Loucy (cell line): ENCODE data around the gene FAM24B.

Experiments used
- H2AFZ ChIP-seq: fragments of 200-600 bp; sonication (generic); 2 replicates; pipeline ENCODE4 v1.6.0; 2016; ENCODE audit warnings: antibody characterized with exemption, mild to moderate bottlenecking, low read length, moderate library complexity
- H3F3A ChIP-seq: fragments of 200-600 bp; 2 replicates; pipeline ENCODE4 v1.6.0; 2016; ENCODE audit warnings: antibody characterized with exemption, low read depth, mild to moderate bottlenecking
- H3K27me3 ChIP-seq: fragments of 200-600 bp; sonication (generic); 2 replicates; pipeline ENCODE4 v1.6.1; 2014; ENCODE audit warnings: low read length, mild to moderate bottlenecking; ENCODE audit not compliant: insufficient read depth, poor library complexity, severe bottlenecking
- H3K36me3 ChIP-seq: fragments of 200-600 bp; sonication (generic); 2 replicates; pipeline ENCODE4 v1.6.1; 2016; ENCODE audit warnings: low read length; ENCODE audit not compliant: insufficient read depth
- H3K4me1 ChIP-seq: fragments of 200-600 bp; sonication (generic); 2 replicates; pipeline ENCODE4 v1.5.1; 2014; ENCODE audit warnings: low read length, mild to moderate bottlenecking; ENCODE audit not compliant: insufficient read depth, poor library complexity, severe bottlenecking
- H3K4me2 ChIP-seq: fragments of 200-600 bp; sonication (generic); 2 replicates; pipeline ENCODE4 v1.6.0; 2014; ENCODE audit warnings: antibody characterized with exemption, low read length, low read depth, mild to moderate bottlenecking; ENCODE audit not compliant: poor library complexity, severe bottlenecking
- H3K4me3 ChIP-seq: fragments of 200-600 bp; sonication (generic); 2 replicates; pipeline ENCODE4 v1.5.1; 2014; ENCODE audit warnings: low read length, mild to moderate bottlenecking, mixed read lengths; ENCODE audit not compliant: poor library complexity, severe bottlenecking
- H3K79me2 ChIP-seq: fragments of 200-600 bp; sonication (generic); 2 replicates; pipeline ENCODE4 v1.6.1; 2014; ENCODE audit warnings: low read length; ENCODE audit not compliant: insufficient read depth
- H3K9ac ChIP-seq: fragments of 200-600 bp; sonication (generic); 2 replicates; pipeline ENCODE4 v1.6.0; 2014; ENCODE audit warnings: mild to moderate bottlenecking, low read depth, low read length, moderate library complexity; ENCODE audit not compliant: poor library complexity, severe bottlenecking
- H3K9me2 ChIP-seq: fragments of 200-600 bp; sonication (generic); replicated peaks from 2 replicates; pipeline ENCODE4 v1.6.1; 2016; ENCODE audit warnings: low read depth, low read length, mixed read lengths
- H3K9me3 ChIP-seq: fragments of 200-600 bp; sonication (generic); 2 replicates; pipeline ENCODE4 v1.6.1; 2014; ENCODE audit warnings: mild to moderate bottlenecking, antibody characterized with exemption, low read length, low read depth; ENCODE audit not compliant: insufficient read depth
- H4K20me1 ChIP-seq: fragments of 200-600 bp; sonication (generic); 2 replicates; pipeline ENCODE4 v1.6.0; 2014; ENCODE audit warnings: antibody characterized with exemption, low read length, mild to moderate bottlenecking; ENCODE audit not compliant: insufficient read depth, poor library complexity, severe bottlenecking
- EZH2phosphoT487 ChIP-seq: fragments of 200-600 bp; IDR thresholded peaks from 2 replicates; pipeline ENCODE4 v1.6.1; 2018; ENCODE audit warnings: antibody characterized with exemption, mild to moderate bottlenecking, moderate library complexity, borderline replicate concordance
- TF ChIP-seq, protein P1 (sequence below): fragments of 200-600 bp; sonication (generic); conservative IDR thresholded peaks from 2 replicates; pipeline ENCODE4 v1.5.1; 2014; ENCODE audit warnings: mild to moderate bottlenecking, antibody characterized with exemption, low read length

Gene FAM24B

DNA sequence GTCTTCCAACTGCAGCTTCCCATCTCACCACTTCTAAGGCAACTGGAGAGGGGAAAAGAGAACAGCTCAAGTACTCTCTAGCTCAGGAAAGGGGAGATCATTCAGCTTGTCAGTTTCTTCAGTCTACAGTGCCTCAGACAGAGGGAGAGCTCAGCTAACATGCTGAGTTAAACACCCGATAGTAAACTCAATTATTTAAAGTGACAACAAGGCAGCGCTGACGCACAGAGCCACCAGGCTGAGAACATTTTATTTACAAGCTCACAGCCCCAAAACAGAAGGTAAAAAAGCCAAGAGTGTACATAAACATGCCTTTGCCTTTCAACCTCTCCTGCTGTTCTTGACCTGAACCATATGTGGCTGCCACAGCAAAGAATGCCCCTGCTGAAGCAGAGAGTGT lies 23.6 kb downstream of the FAM24B start:
- H3K4me3 ChIP-seq: no peak overlapping the region
- no peaks in the 10 kb centered on the region for H3K9me3 ChIP-seq
- no peaks in the 10 kb centered on the region for H3F3A ChIP-seq
- H3K9ac ChIP-seq: no peak overlapping the region
- H3K4me2 ChIP-seq: no peak overlapping the region
- H3K27me3 ChIP-seq: no peaks in the 10 kb centered on the region
- no peaks in the 10 kb centered on the region for H3K9me2 ChIP-seq
- peaks cover 65% of the 10 kb centered on the region for H3K36me3 ChIP-seq
- H3K4me1 ChIP-seq: no peaks in the 10 kb centered on the region
- no peak overlapping the region for H2AFZ ChIP-seq
- TF ChIP-seq, protein P1, sequence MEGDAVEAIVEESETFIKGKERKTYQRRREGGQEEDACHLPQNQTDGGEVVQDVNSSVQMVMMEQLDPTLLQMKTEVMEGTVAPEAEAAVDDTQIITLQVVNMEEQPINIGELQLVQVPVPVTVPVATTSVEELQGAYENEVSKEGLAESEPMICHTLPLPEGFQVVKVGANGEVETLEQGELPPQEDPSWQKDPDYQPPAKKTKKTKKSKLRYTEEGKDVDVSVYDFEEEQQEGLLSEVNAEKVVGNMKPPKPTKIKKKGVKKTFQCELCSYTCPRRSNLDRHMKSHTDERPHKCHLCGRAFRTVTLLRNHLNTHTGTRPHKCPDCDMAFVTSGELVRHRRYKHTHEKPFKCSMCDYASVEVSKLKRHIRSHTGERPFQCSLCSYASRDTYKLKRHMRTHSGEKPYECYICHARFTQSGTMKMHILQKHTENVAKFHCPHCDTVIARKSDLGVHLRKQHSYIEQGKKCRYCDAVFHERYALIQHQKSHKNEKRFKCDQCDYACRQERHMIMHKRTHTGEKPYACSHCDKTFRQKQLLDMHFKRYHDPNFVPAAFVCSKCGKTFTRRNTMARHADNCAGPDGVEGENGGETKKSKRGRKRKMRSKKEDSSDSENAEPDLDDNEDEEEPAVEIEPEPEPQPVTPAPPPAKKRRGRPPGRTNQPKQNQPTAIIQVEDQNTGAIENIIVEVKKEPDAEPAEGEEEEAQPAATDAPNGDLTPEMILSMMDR: no peak
- TF ChIP-seq EZH2phosphoT487: no peak
- H3K79me2 ChIP-seq: peaks cover 53% of the 10 kb centered on the region
- H4K20me1 ChIP-seq: peaks cover 42% of the 10 kb centered on the region

DNA sequence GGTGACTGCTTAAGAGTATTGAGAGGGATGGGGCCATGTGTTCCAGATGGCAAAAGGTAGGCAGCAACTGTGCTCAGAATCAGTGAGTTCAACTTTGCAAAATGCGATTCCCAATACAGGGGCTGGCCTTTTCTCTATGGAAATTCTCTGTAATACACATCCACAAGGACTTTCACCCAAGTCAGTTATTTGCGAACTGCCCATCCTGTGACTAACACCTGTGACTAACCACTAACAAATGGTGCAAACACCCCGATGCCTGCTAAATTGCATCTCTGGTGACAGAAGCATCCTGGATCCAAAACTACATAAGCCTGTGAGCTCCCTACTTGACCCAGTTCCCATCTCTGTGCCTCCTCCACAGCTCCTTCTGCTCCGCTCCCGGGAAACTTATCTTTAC lies 24.7 kb downstream of the FAM24B start:
- Histone ChIP-seq H3F3A (no peaks in the 10 kb centered on the region), H3K9me2 (no peaks in the 10 kb centered on the region), H3K36me3 (peaks cover 76% of the 10 kb centered on the region), H3K4me3 (no peak overlapping the region), H3K27me3 (no peaks in the 10 kb centered on the region), H4K20me1 (peaks cover 40% of the 10 kb centered on the region), H3K79me2 (peaks cover 48% of the 10 kb centered on the region), H3K4me1 (no peaks in the 10 kb centered on the region), H3K4me2 (no peak overlapping the region), H3K9ac (no peak overlapping the region), H3K9me3 (no peaks in the 10 kb centered on the region), H2AFZ (no peak overlapping the region)
- no peak for TF ChIP-seq EZH2phosphoT487
- TF ChIP-seq, protein P1: no peak

GRCh38 chr10:122853665-122854313 lies 25.6 kb downstream of the FAM24B start:
- Histone ChIP-seq H2AFZ (no peak overlapping the region), H3K36me3 (peaks cover 79% of the 10 kb centered on the region), H3F3A (no peaks in the 10 kb centered on the region), H3K4me2 (no peak overlapping the region), H3K27me3 (no peaks in the 10 kb centered on the region), H4K20me1 (peaks cover 42% of the 10 kb centered on the region), H3K9ac (no peak overlapping the region), H3K9me3 (no peaks in the 10 kb centered on the region), H3K4me1 (peaks cover under 1% of the 10 kb centered on the region), H3K9me2 (no peaks in the 10 kb centered on the region), H3K4me3 (no peak overlapping the region), H3K79me2 (peaks cover 39% of the 10 kb centered on the region)
- TF ChIP-seq, protein P1: no peak
- no peak for TF ChIP-seq EZH2phosphoT487
